ENCODE results near the gene SLC7A10.

Gene SLC7A10

GRCh38 chr19:33252971-33253370, 27.3 kb upstream of the SLC7A10 start:
- Histone ChIP-seq H3K9me3 (ENCODE audit: control insufficient read depth in 2 of 2, low read length in 2 of 2) (no peaks in the 10 kb centered on the region), H3K4me1 (ENCODE audit: control insufficient read depth, insufficient read depth, low read length) (no peaks in the 10 kb centered on the region), H3K27me3 (ENCODE audit: control insufficient read depth in 1 of 2, insufficient read depth in 2 of 2, low read length in 2 of 2) (peaks cover 2 to 20% of the 10 kb centered on the region in 2 donors), H3K36me3 (ENCODE audit: control insufficient read depth in 2 of 2, insufficient read depth in 2 of 2, low read length in 2 of 2) (no peaks in the 10 kb centered on the region), H3K27ac (ENCODE audit: low read length) (no peak overlapping the region), H3K4me3 (ENCODE audit: low read length in 2 of 2) (no peak overlapping the region), H3K9ac (ENCODE audit: low read length in 2 of 2) (no peak overlapping the region)

- no peaks in the 10 kb centered on the region for H3K36me3 ChIP-seq (ENCODE audit: control insufficient read depth in 2 of 2, insufficient read depth in 2 of 2, low read length in 2 of 2)
- peaks cover 2 to 20% of the 10 kb centered on the region in 2 donors for H3K27me3 ChIP-seq (ENCODE audit: control insufficient read depth in 1 of 2, insufficient read depth in 2 of 2, low read length in 2 of 2)
- H3K4me1 ChIP-seq (ENCODE audit: control insufficient read depth, insufficient read depth, low read length), result no peaks in the 10 kb centered on the region
- H3K27ac ChIP-seq (ENCODE audit: low read length), result no peak overlapping the region
- no peak overlapping the region for H3K4me3 ChIP-seq (ENCODE audit: low read length in 2 of 2)
- H3K9ac ChIP-seq (ENCODE audit: low read length in 2 of 2), result no peak overlapping the region
- no peaks in the 10 kb centered on the region for H3K9me3 ChIP-seq (ENCODE audit: control insufficient read depth in 2 of 2, low read length in 2 of 2)
These were observed 26.8 kb upstream of the SLC7A10 start for GRCh38 chr19:33252418-33252962.

- Histone ChIP-seq H3K9me3 (ENCODE audit: control insufficient read depth in 2 of 2, low read length in 2 of 2) (no peaks in the 10 kb centered on the region), H3K9ac (ENCODE audit: low read length in 2 of 2) (no peak overlapping the region), H3K27ac (ENCODE audit: low read length) (no peak overlapping the region)
These were observed 26.0 kb upstream of the SLC7A10 start for GRCh38 chr19:33251526-33252090.

GRCh38 chr19:33251076-33251475, 25.4 kb upstream of the SLC7A10 start:
- Histone ChIP-seq H3K4me1 (ENCODE audit: control insufficient read depth, insufficient read depth, low read length) (no peaks in the 10 kb centered on the region), H3K27ac (ENCODE audit: low read length) (no peak overlapping the region), H3K36me3 (ENCODE audit: control insufficient read depth in 2 of 2, insufficient read depth in 2 of 2, low read length in 2 of 2) (no peaks in the 10 kb centered on the region), H3K9ac (ENCODE audit: low read length in 2 of 2) (no peak overlapping the region), H3K9me3 (ENCODE audit: control insufficient read depth in 2 of 2, low read length in 2 of 2) (no peaks in the 10 kb centered on the region), H3K4me3 (ENCODE audit: low read length in 2 of 2) (no peak overlapping the region), H3K27me3 (ENCODE audit: control insufficient read depth in 1 of 2, insufficient read depth in 2 of 2, low read length in 2 of 2) (peaks cover 2 to 20% of the 10 kb centered on the region in 2 donors)

More at GRCh38 chr19:33251526-33252090, 26.0 kb upstream of the SLC7A10 start:
- Histone ChIP-seq H3K36me3 (ENCODE audit: control insufficient read depth in 2 of 2, insufficient read depth in 2 of 2, low read length in 2 of 2) (no peaks in the 10 kb centered on the region), H3K4me1 (ENCODE audit: control insufficient read depth, insufficient read depth, low read length) (no peaks in the 10 kb centered on the region), H3K27me3 (ENCODE audit: control insufficient read depth in 1 of 2, insufficient read depth in 2 of 2, low read length in 2 of 2) (peaks cover 2 to 20% of the 10 kb centered on the region in 2 donors), H3K4me3 (ENCODE audit: low read length in 2 of 2) (no peak overlapping the region)

- no peaks in the 10 kb centered on the region for H3K36me3 ChIP-seq (ENCODE audit: control insufficient read depth in 2 of 2, insufficient read depth in 2 of 2, low read length in 2 of 2)
- H3K9me3 ChIP-seq (ENCODE audit: control insufficient read depth in 2 of 2, low read length in 2 of 2), result peaks cover 2% of the 10 kb centered on the region in 2 donors
- no peaks in the 10 kb centered on the region for H3K4me1 ChIP-seq (ENCODE audit: control insufficient read depth, insufficient read depth, low read length)
- no peak overlapping the region for H3K27ac ChIP-seq (ENCODE audit: low read length)
- no peak overlapping the region for H3K9ac ChIP-seq (ENCODE audit: low read length in 2 of 2)
- H3K27me3 ChIP-seq (ENCODE audit: control insufficient read depth in 1 of 2, insufficient read depth in 2 of 2, low read length in 2 of 2), result peaks cover 2 to 20% of the 10 kb centered on the region in 2 donors
- H3K4me3 ChIP-seq (ENCODE audit: low read length in 2 of 2), result no peak overlapping the region
These were observed 24.9 kb upstream of the SLC7A10 start for GRCh38 chr19:33250500-33250899.

GRCh38 chr19:33249740-33250366, 24.2 kb upstream of the SLC7A10 start:
- Histone ChIP-seq H3K4me3 (ENCODE audit: low read length in 2 of 2) (no peak overlapping the region), H3K36me3 (ENCODE audit: control insufficient read depth in 2 of 2, insufficient read depth in 2 of 2, low read length in 2 of 2) (no peaks in the 10 kb centered on the region), H3K9ac (ENCODE audit: low read length in 2 of 2) (no peak overlapping the region), H3K27me3 (ENCODE audit: control insufficient read depth in 1 of 2, insufficient read depth in 2 of 2, low read length in 2 of 2) (peaks cover 2 to 17% of the 10 kb centered on the region in 2 donors), H3K4me1 (ENCODE audit: control insufficient read depth, insufficient read depth, low read length) (no peaks in the 10 kb centered on the region), H3K27ac (ENCODE audit: low read length) (no peak overlapping the region), H3K9me3 (ENCODE audit: control insufficient read depth in 2 of 2, low read length in 2 of 2) (peaks cover 2% of the 10 kb centered on the region in 2 donors)

- H3K4me3 ChIP-seq (ENCODE audit: low read length in 2 of 2), result no peak overlapping the region
- peaks cover 2 to 11% of the 10 kb centered on the region in 2 donors for H3K27me3 ChIP-seq (ENCODE audit: control insufficient read depth in 1 of 2, insufficient read depth in 2 of 2, low read length in 2 of 2)
- no peak overlapping the region for H3K27ac ChIP-seq (ENCODE audit: low read length)
- H3K4me1 ChIP-seq (ENCODE audit: control insufficient read depth, insufficient read depth, low read length), result no peaks in the 10 kb centered on the region
- H3K9ac ChIP-seq (ENCODE audit: low read length in 2 of 2), result no peak overlapping the region
- H3K36me3 ChIP-seq (ENCODE audit: control insufficient read depth in 2 of 2, insufficient read depth in 2 of 2, low read length in 2 of 2), result no peaks in the 10 kb centered on the region
- H3K9me3 ChIP-seq (ENCODE audit: control insufficient read depth in 2 of 2, low read length in 2 of 2), result peaks cover 2% of the 10 kb centered on the region in 2 donors
These were observed 23.4 kb upstream of the SLC7A10 start for GRCh38 chr19:33248954-33249613.

- Histone ChIP-seq H3K4me1 (ENCODE audit: control insufficient read depth, insufficient read depth, low read length) (no peaks in the 10 kb centered on the region), H3K27me3 (ENCODE audit: control insufficient read depth in 1 of 2, insufficient read depth in 2 of 2, low read length in 2 of 2) (peaks cover 2 to 5% of the 10 kb centered on the region in 2 donors), H3K4me3 (ENCODE audit: low read length in 2 of 2) (no peak overlapping the region), H3K27ac (ENCODE audit: low read length) (no peak overlapping the region), H3K9me3 (ENCODE audit: control insufficient read depth in 2 of 2, low read length in 2 of 2) (peaks cover 2% of the 10 kb centered on the region in 2 donors), H3K36me3 (ENCODE audit: control insufficient read depth in 2 of 2, insufficient read depth in 2 of 2, low read length in 2 of 2) (no peaks in the 10 kb centered on the region), H3K9ac (ENCODE audit: low read length in 2 of 2) (no peak overlapping the region)
These were observed 22.9 kb upstream of the SLC7A10 start for GRCh38 chr19:33248553-33248953.

- Histone ChIP-seq H3K27ac (ENCODE audit: low read length) (no peak overlapping the region), H3K4me3 (ENCODE audit: low read length in 2 of 2) (no peak overlapping the region), H3K36me3 (ENCODE audit: control insufficient read depth in 2 of 2, insufficient read depth in 2 of 2, low read length in 2 of 2) (no peaks in the 10 kb centered on the region), H3K9ac (ENCODE audit: low read length in 2 of 2) (no peak overlapping the region), H3K9me3 (ENCODE audit: control insufficient read depth in 2 of 2, low read length in 2 of 2) (peaks cover 2% of the 10 kb centered on the region in 2 donors), H3K27me3 (ENCODE audit: control insufficient read depth in 1 of 2, insufficient read depth in 2 of 2, low read length in 2 of 2) (peaks cover 2 to 5% of the 10 kb centered on the region in 2 donors), H3K4me1 (ENCODE audit: control insufficient read depth, insufficient read depth, low read length) (no peaks in the 10 kb centered on the region)
These were observed 22.5 kb upstream of the SLC7A10 start for GRCh38 chr19:33248104-33248503.

GRCh38 chr19:33247441-33247819, 21.8 kb upstream of the SLC7A10 start:
- Histone ChIP-seq H3K4me3 (ENCODE audit: low read length in 2 of 2) (no peak overlapping the region), H3K4me1 (ENCODE audit: control insufficient read depth, insufficient read depth, low read length) (no peaks in the 10 kb centered on the region), H3K9ac (ENCODE audit: low read length in 2 of 2) (no peak overlapping the region), H3K36me3 (ENCODE audit: control insufficient read depth in 2 of 2, insufficient read depth in 2 of 2, low read length in 2 of 2) (no peaks in the 10 kb centered on the region), H3K27ac (ENCODE audit: low read length) (no peak overlapping the region), H3K27me3 (ENCODE audit: control insufficient read depth in 1 of 2, insufficient read depth in 2 of 2, low read length in 2 of 2) (peaks cover 0 to 5% of the 10 kb centered on the region in 2 donors), H3K9me3 (ENCODE audit: control insufficient read depth in 2 of 2, low read length in 2 of 2) (peaks cover 2% of the 10 kb centered on the region in 2 donors)
